GM12878 (cell line): ENCODE data around the gene GMCL1. TPM values are rescaled to one million over a fixed set of nuclear protein-coding genes. Genes with fewer than 3 reads are reported as not detected.

Source experiments
- ATAC-seq: fragments of 200-7000 bp; cut with Tn5 transposase; 3 replicates; pipeline ENCODE4 v1.9.1; 2020; ENCODE audit warnings: mild to moderate bottlenecking, moderate library complexity
- BruUV-seq: library from RNA; stranded (reverse); fragments of 400-500 nt; replicated peaks from 2 replicates; lab custom pipeline; 2021; lab: Mats Ljungman, UMichigan
- CTCF ChIA-PET: fragments of 300-600 bp; sonication (Branson Sonifier 250); formaldehyde crosslinking; extraction: SDS; loops from one replicate; lab custom pipeline; 2021; ENCODE audit warnings: inconsistent platforms; lab: Yijun Ruan, JAX
- POLR2A ChIA-PET: fragments of 350-600 bp; formaldehyde crosslinking; extraction: SDS; loops from one replicate; lab custom pipeline; 2021; ENCODE audit warnings: inconsistent platforms; lab: Charles Lee
- RAD21 ChIA-PET: fragments of 300-600 bp; sonication (Branson Sonifier 250); formaldehyde crosslinking; loops from one replicate; lab custom pipeline; 2023; ENCODE audit warnings: antibody characterized with exemption; ENCODE audit not compliant: unreplicated experiment; lab: Charles Lee
- SMC1A ChIA-PET: fragments of 300-600 bp; sonication (Branson Sonifier 250); formaldehyde crosslinking; loops from one replicate; lab custom pipeline; 2023; ENCODE audit not compliant: unreplicated experiment, uncharacterized antibody; lab: Charles Lee
- DNase-seq: peaks from one replicate; pipeline ENCODE4 v3.0.0-alpha.2; 2011; ENCODE audit warnings: low read depth, low spot score
- FAIRE-seq: peaks from 3 replicates; lab custom pipeline; 2011; peaks lifted over from hg19 to GRCh38; lab: Jason Lieb, UNC
- H2AFZ ChIP-seq: 2 replicates; pipeline ENCODE4 v1.6.0; 2011; ENCODE audit warnings: low read depth, low read length, control low read depth; ENCODE audit not compliant: control insufficient read depth
- H3K27ac ChIP-seq: 2 replicates; pipeline ENCODE4 v1.5.1; 2011; ENCODE audit warnings: control low read depth; ENCODE audit not compliant: control insufficient read depth, insufficient read depth
- H3K27me3 ChIP-seq, 2 experiments: replicated peaks in 1 of 2; 2 replicates each; pipeline versions ENCODE4 v1.6.0 to v1.6.1; 2011; ENCODE audit warnings: low read length in 1 of 2; ENCODE audit not compliant: control insufficient read depth in 2 of 2, insufficient read depth in 2 of 2
- H3K36me3 ChIP-seq, 2 experiments: 2 replicates each; pipeline ENCODE4 v1.5.1; 2011; ENCODE audit warnings: low read length in 1 of 2; ENCODE audit not compliant: control insufficient read depth in 2 of 2, insufficient read depth in 2 of 2
- H3K4me1 ChIP-seq: 2 replicates; pipeline ENCODE4 v1.6.1; 2011; ENCODE audit warnings: mild to moderate bottlenecking, low read length, moderate library complexity, mixed read lengths; ENCODE audit not compliant: control insufficient read depth, insufficient read depth
- H3K4me2 ChIP-seq: 2 replicates; pipeline ENCODE4 v1.6.0; 2011; ENCODE audit warnings: control low read depth; ENCODE audit not compliant: control insufficient read depth, insufficient read depth
- H3K4me3 ChIP-seq: fragments of 200-600 bp; sonication (generic); 2 replicates; pipeline ENCODE4 v1.5.1; 2016
- H3K79me2 ChIP-seq: 2 replicates; pipeline ENCODE4 v1.6.0; 2011; ENCODE audit warnings: low read length; ENCODE audit not compliant: control insufficient read depth, insufficient read depth
- H3K9ac ChIP-seq: 2 replicates; pipeline ENCODE4 v1.8.0; 2011; ENCODE audit warnings: low read length, control low read depth, mixed read lengths; ENCODE audit not compliant: control insufficient read depth, insufficient read depth
- H3K9me3 ChIP-seq: replicated peaks from 3 replicates; pipeline ENCODE4 v1.5.1; 2011; ENCODE audit warnings: mild to moderate bottlenecking, low read length; ENCODE audit not compliant: control insufficient read depth, insufficient read depth
- H4K20me1 ChIP-seq: 2 replicates; pipeline ENCODE4 v1.6.0; 2011; ENCODE audit not compliant: control insufficient read depth, insufficient read depth
- CREB1 ChIP-seq: IDR thresholded peaks from 2 replicates; pipeline ENCODE4 v1.6.1; 2012; ENCODE audit warnings: low read depth, mild to moderate bottlenecking, inconsistent platforms
- LARP7 ChIP-seq: fragments of 450-650 bp; IDR thresholded peaks from 2 replicates; pipeline ENCODE4 v1.6.1; 2017; ENCODE audit warnings: mild to moderate bottlenecking
- MTA3 ChIP-seq: IDR thresholded peaks from 2 replicates; pipeline ENCODE4 v1.6.1; 2012; ENCODE audit warnings: low read length, inconsistent platforms, borderline replicate concordance
- MYB ChIP-seq: fragments of 150-350 bp; IDR thresholded peaks from 2 replicates; pipeline ENCODE4 v1.6.1; 2014; ENCODE audit warnings: mild to moderate bottlenecking, low read depth, low read length, borderline replicate concordance
- NFXL1 ChIP-seq: fragments of 450-650 bp; IDR thresholded peaks from 2 replicates; pipeline ENCODE4 v1.6.1; 2017; ENCODE audit warnings: antibody characterized with exemption, mild to moderate bottlenecking, borderline replicate concordance
- NR2C1 ChIP-seq: fragments of 450-650 bp; IDR thresholded peaks from 2 replicates; pipeline ENCODE4 v1.6.1; 2017; ENCODE audit warnings: antibody characterized with exemption, mild to moderate bottlenecking, moderate library complexity
- PML ChIP-seq: IDR thresholded peaks from 2 replicates; pipeline ENCODE4 v1.6.1; 2012; ENCODE audit warnings: low read length, inconsistent platforms
- RB1 ChIP-seq: fragments of 450-650 bp; formaldehyde crosslinking; IDR thresholded peaks from 2 replicates; pipeline ENCODE4 v1.6.1; 2017; ENCODE audit warnings: mild to moderate bottlenecking, borderline replicate concordance
- STAT3 ChIP-seq: IDR thresholded peaks from 2 replicates; pipeline ENCODE4 v1.6.1; 2011; ENCODE audit warnings: low read depth, low read length, improper control_type of control experiment
- ZNF207 ChIP-seq: fragments of 450-650 bp; IDR thresholded peaks from 2 replicates; pipeline ENCODE4 v1.6.1; 2014; ENCODE audit warnings: antibody characterized with exemption, mild to moderate bottlenecking, borderline replicate concordance
- ZSCAN29 ChIP-seq: fragments of 450-650 bp; IDR thresholded peaks from 2 replicates; pipeline ENCODE4 v1.6.1; 2017; ENCODE audit warnings: mild to moderate bottlenecking, moderate library complexity
- WGBS: methylation state at CpG from one replicate; pipeline ENCODE4 v1.1.6; 2016; ENCODE audit warnings: low lambda C conversion rate; ENCODE audit not compliant: insufficient replicate concordance, insufficient coverage; ENCODE audit errors: missing lambda C conversion rate; 5-methylcytosine and 5-hydroxymethylcytosine counted together
- in situ Hi-C: fragments of 300-500 bp; cut with MboI; formaldehyde crosslinking; loops from 9 replicates; pipeline ENCODE4 v1.14.3; 2018; ENCODE audit warnings: mixed read lengths
- intact Hi-C: fragments of 100-400 bp; cut with micrococcal nuclease; formaldehyde crosslinking; loops from one replicate; pipeline ENCODE4 v1.14.2; 2022; ENCODE audit not compliant: unreplicated experiment
- polyA plus RNA-seq, 11 experiments: library from polyadenylated mRNA; depleted of rRNA in 4 of 11; unstranded in 6 of 11; stranded (reverse) in 5 of 11; fragments of >200 nt; fragmentation: Nextera tagmentation in 4 of 11; fragmentation: Illumina TruSeq in 1 of 11; extraction: Ambion mirVana in 4 of 11; extraction: Trizol in 1 of 11; gene quantifications; 1 replicate in 1 of 11; 2 replicates in 10 of 11; pipeline versions ENCODE4 v1.2.1 to v1.2.3, GENCODE V29; 2011 to 2016; ENCODE audit warnings: inconsistent platforms in 2 of 11, missing spikeins in 2 of 11, low read depth in 1 of 11
- total RNA-seq, 4 experiments: library from RNA; depleted of rRNA in 3 of 4; stranded (reverse); fragments of >200 nt in 3 of 4; fragmentation: Illumina TruSeq in 1 of 4; extraction: Trizol in 1 of 4; gene quantifications; 2 replicates each; pipeline versions ENCODE4 v1.2.1 to v1.2.3, GENCODE V29; 2013 to 2021
- TF ChIP-seq, protein P1 (sequence below): IDR thresholded peaks from 2 replicates; pipeline ENCODE4 v1.6.1; 2012; ENCODE audit warnings: mild to moderate bottlenecking, low read depth, low read length
- TF ChIP-seq, protein P2 (sequence below): fragments of 450-650 bp; IDR thresholded peaks from 2 replicates; pipeline ENCODE4 v1.6.1; 2016; ENCODE audit warnings: mild to moderate bottlenecking

GMCL1 gene
- total and polyA plus RNA-seq, 10 of the 15 experiments (the other 5 are each of a cell fraction or from before 2014, with no cell fraction given), result 3.7 to 21.4 (median 12.3) TPM

DNA sequence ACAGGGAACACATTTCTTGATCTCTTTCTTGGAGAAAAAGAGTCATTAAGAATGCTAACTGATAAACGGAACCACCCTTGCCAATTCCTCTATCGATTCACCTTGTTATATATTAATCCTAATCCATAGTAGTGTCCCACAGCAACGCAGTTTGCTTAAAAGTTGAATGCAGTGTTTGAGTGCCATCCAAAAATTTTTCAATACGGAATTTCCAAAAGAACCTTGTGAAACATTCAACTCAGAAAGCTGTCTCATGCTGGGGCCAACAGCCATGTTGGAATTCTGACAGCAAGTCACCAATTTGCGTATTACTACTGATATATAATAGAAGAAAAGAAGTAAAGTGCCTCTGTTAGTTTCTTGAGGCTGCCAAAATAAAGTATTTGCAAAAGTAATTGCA, 45.2 kb upstream of the GMCL1 start:
- ChIA-PET SMC1A (interaction anchor here (7.5 kb wide), 1 partner anchor 9 kb away, joined by 94 read pairs; no protein-coding TSS in a partner anchor), CTCF (interaction anchor here (0.6 to 1.5 kb wide), 2 partner anchors 9 to 15 kb away, joined by 4 to 5 read pairs; no protein-coding TSS in a partner anchor), RAD21 (interaction anchor here (1.6 kb wide), 1 partner anchor 16 kb away, joined by 6 read pairs; no protein-coding TSS in a partner anchor), POLR2A (no interaction called here)
- H3K4me1 ChIP-seq, result peaks cover 32% of the 10 kb centered on the region
- DNase-seq, result no peak
- FAIRE-seq, result no peak
- intact Hi-C loops, result no loop called here
- H3K9ac ChIP-seq, result no peak overlapping the region
- no peaks in the 10 kb centered on the region; the same call in 1 of the 2 replicates for H3K79me2 ChIP-seq
- BruUV-seq, result no TSS peak
- WGBS, result 95% methylated on average over 5 of the region's 5 CpGs
- H3K36me3 ChIP-seq, result peaks cover 2 to 3% of the 10 kb centered on the region in 2 experiments; a peak in 1 of 4 replicates
- H2AFZ ChIP-seq, result no peak overlapping the region
- H3K4me2 ChIP-seq, result no peak overlapping the region
- no peaks in the 10 kb centered on the region for H4K20me1 ChIP-seq
- H3K9me3 ChIP-seq, result no peaks in the 10 kb centered on the region; the same call in 2 of the 3 replicates
- TF ChIP-seq MTA3, result no peak
- no peaks in the 10 kb centered on the region for H3K27me3 ChIP-seq
- no peak for ATAC-seq
- in situ Hi-C loops, result no loop called here
- no peak overlapping the region for H3K4me3 ChIP-seq
- no peak overlapping the region for H3K27ac ChIP-seq

DNA sequence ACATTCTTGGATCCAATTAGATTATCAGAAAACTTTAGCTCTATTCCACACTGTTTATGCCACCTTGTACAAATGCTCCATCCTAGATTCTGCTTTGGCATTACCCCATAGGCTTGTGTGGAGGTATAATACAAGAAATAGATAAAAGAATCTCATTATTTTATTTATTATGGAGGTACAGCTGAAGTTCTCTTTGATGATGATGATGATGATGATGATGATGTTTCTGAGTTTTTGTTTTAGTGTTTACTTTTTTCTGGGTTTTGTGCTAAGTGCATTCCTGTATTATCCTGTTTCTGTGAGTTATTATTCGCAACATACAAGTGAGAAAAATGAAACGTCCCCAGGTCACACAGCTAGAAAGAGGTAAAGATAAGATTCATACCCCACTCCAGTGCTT, 44.1 kb upstream of the GMCL1 start:
- Histone ChIP-seq H3K9ac (no peak overlapping the region), H4K20me1 (no peaks in the 10 kb centered on the region), H3K79me2 (no peaks in the 10 kb centered on the region; the same call in 1 of the 2 replicates), H3K4me1 (peaks cover 39% of the 10 kb centered on the region), H2AFZ (no peak overlapping the region), H3K27me3 (no peaks in the 10 kb centered on the region), H3K4me2 (no peak overlapping the region), H3K27ac (no peak overlapping the region), H3K36me3 (peaks cover 2 to 3% of the 10 kb centered on the region in 2 experiments; a peak in 1 of 4 replicates), H3K4me3 (no peak overlapping the region), H3K9me3 (no peaks in the 10 kb centered on the region; the same call in 2 of the 3 replicates)
- ChIA-PET SMC1A (interaction anchor here (0.7 to 7.5 kb wide), 6 partner anchors 10 to 60 kb away, joined by 3 to 94 read pairs (median 4); no protein-coding TSS in a partner anchor), POLR2A (interaction anchor here (0.7 to 1.4 kb wide), 5 partner anchors 10 to 61 kb away, joined by 3 to 4 read pairs (median 4); partner anchors contain the start of gene GMCL1), RAD21 (interaction anchor here (0.9 to 1.6 kb wide), 3 partner anchors 18 to 61 kb away, joined by 3 to 6 read pairs (median 4); no protein-coding TSS in a partner anchor), CTCF (interaction anchor here (0.7 to 1.6 kb wide), 7 partner anchors 10 to 336 kb away, joined by 3 to 5 read pairs (median 3); no protein-coding TSS in a partner anchor)
- no peak for DNase-seq
- BruUV-seq, result no TSS peak
- 97% methylated on average over 2 of the region's 2 CpGs for WGBS
- ATAC-seq, result no peak
- no peak for FAIRE-seq
- in situ Hi-C loops (no loop called here), intact Hi-C loops (no loop called here)
- TF ChIP-seq RB1 (no peak), STAT3 (no peak), PML (no peak), NR2C1 (no peak), MYB (no peak), ZSCAN29 (no peak), ZNF207 (no peak), LARP7 (no peak), NFXL1 (no peak), CREB1 (no peak)
- TF ChIP-seq, protein P1, sequence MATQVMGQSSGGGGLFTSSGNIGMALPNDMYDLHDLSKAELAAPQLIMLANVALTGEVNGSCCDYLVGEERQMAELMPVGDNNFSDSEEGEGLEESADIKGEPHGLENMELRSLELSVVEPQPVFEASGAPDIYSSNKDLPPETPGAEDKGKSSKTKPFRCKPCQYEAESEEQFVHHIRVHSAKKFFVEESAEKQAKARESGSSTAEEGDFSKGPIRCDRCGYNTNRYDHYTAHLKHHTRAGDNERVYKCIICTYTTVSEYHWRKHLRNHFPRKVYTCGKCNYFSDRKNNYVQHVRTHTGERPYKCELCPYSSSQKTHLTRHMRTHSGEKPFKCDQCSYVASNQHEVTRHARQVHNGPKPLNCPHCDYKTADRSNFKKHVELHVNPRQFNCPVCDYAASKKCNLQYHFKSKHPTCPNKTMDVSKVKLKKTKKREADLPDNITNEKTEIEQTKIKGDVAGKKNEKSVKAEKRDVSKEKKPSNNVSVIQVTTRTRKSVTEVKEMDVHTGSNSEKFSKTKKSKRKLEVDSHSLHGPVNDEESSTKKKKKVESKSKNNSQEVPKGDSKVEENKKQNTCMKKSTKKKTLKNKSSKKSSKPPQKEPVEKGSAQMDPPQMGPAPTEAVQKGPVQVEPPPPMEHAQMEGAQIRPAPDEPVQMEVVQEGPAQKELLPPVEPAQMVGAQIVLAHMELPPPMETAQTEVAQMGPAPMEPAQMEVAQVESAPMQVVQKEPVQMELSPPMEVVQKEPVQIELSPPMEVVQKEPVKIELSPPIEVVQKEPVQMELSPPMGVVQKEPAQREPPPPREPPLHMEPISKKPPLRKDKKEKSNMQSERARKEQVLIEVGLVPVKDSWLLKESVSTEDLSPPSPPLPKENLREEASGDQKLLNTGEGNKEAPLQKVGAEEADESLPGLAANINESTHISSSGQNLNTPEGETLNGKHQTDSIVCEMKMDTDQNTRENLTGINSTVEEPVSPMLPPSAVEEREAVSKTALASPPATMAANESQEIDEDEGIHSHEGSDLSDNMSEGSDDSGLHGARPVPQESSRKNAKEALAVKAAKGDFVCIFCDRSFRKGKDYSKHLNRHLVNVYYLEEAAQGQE, result no peak
- TF ChIP-seq, protein P2, sequence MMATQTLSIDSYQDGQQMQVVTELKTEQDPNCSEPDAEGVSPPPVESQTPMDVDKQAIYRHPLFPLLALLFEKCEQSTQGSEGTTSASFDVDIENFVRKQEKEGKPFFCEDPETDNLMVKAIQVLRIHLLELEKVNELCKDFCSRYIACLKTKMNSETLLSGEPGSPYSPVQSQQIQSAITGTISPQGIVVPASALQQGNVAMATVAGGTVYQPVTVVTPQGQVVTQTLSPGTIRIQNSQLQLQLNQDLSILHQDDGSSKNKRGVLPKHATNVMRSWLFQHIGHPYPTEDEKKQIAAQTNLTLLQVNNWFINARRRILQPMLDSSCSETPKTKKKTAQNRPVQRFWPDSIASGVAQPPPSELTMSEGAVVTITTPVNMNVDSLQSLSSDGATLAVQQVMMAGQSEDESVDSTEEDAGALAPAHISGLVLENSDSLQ, result no peak
